GM21786 (cell line): ENCODE data around the gene ZDHHC8.
"Not testable (repeated sequence)": the region's sequence is repeated elsewhere in the genome, so short reads cannot be mapped to it uniquely, and the experiment has no call there.

Experiments used
- ATAC-seq: cut with Tn5 transposase; IDR thresholded peaks from one replicate; pipeline ENCODE4 v1.9.1; 2021; ENCODE audit not compliant: unreplicated experiment

ZDHHC8 gene

GRCh38 chr22:20157430-20158183 is 26.0 kb downstream of the ZDHHC8 start:
- no peak for ATAC-seq

- ATAC-seq = no peak
Measured at GRCh38 chr22:20158391-20159036, 26.9 kb downstream of the ZDHHC8 start.

- ATAC-seq = no peak
Measured at GRCh38 chr22:20159076-20159475, 27.5 kb downstream of the ZDHHC8 start.

GRCh38 chr22:20159531-20159930 is 27.9 kb downstream of the ZDHHC8 start:
- not testable (repeated sequence) for ATAC-seq

GRCh38 chr22:20160041-20160440 is 28.4 kb downstream of the ZDHHC8 start:
- ATAC-seq = no peak

GRCh38 chr22:20164863-20165262 is 33.3 kb downstream of the ZDHHC8 start:
- ATAC-seq = no peak

GRCh38 chr22:20165421-20165820 is 33.8 kb downstream of the ZDHHC8 start:
- no peak for ATAC-seq

GRCh38 chr22:20165913-20166312 is 34.3 kb downstream of the ZDHHC8 start:
- no peak for ATAC-seq

- ATAC-seq = no peak
Measured at GRCh38 chr22:20166703-20167102, 35.1 kb downstream of the ZDHHC8 start.

GRCh38 chr22:20167643-20168322 is 36.2 kb downstream of the ZDHHC8 start:
- no peak for ATAC-seq

GRCh38 chr22:20169253-20169822 is 37.7 kb downstream of the ZDHHC8 start:
- ATAC-seq = no peak

GRCh38 chr22:20170170-20170569 is 38.6 kb downstream of the ZDHHC8 start:
- ATAC-seq = no peak

GRCh38 chr22:20171288-20172140 is 39.9 kb downstream of the ZDHHC8 start:
- ATAC-seq = no peak

- ATAC-seq = no peak
Measured at GRCh38 chr22:20172141-20172613, 40.6 kb downstream of the ZDHHC8 start.

GRCh38 chr22:20173246-20173645 is 41.6 kb downstream of the ZDHHC8 start:
- no peak for ATAC-seq

- ATAC-seq = no peak
Measured at GRCh38 chr22:20173772-20174171, 42.2 kb downstream of the ZDHHC8 start.

- no peak for ATAC-seq
Measured at GRCh38 chr22:20174785-20175596, 43.4 kb downstream of the ZDHHC8 start.

GRCh38 chr22:20175597-20175900 is 43.9 kb downstream of the ZDHHC8 start:
- ATAC-seq = no peak

- no peak for ATAC-seq
Measured at GRCh38 chr22:20176421-20177085, 44.9 kb downstream of the ZDHHC8 start.
